GM11168 (cell line): ENCODE results near the gene NPW.

Experiments
- in situ Hi-C: fragments of 300-500 bp; cut with MboI; formaldehyde crosslinking; loops from one replicate; pipeline ENCODE4 v1.12.0; 2022; ENCODE audit warnings: low sequenced_read_pairs; ENCODE audit not compliant: unreplicated experiment

NPW gene

DNA sequence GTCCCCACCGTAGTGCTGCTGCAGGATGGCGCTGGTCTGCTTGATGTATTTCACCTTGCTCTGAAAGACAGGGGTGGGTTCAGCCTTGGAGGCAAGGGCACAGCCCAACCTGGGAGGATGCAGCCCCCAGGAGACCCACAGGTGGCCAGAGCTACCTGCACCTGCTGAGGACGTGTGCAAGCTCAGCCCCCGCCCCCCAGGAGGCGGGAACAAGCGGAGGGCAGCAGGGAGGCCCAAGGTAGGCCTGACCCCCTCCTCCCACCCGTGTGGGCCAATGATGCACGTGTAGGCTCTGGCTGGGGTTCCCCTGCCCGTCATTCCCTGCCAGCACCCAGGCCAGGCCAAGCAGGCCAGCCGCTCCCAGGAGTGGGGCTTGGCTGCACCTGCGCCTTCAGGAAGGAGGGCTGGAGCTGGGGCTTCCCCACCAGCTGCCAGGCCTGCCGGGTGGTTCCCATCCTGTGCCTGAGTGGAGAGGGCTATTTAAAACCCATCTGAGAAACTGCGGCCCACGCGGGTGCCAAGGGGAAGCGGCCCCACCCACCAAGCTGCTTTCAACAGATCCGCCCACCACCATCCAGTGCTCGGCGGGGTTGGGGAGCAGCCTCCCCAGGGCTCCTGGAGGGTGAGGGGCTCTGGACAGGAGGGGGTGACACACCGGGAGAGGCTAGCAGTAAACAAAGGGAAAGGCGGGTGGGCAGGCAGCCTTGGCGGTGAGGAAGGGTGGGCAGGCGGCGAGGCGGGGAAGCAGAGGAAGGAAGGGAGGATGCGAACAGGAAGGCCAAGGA, 24.3 kb downstream of the NPW start:
- in situ Hi-C loops: no loop called here

- in situ Hi-C loops: no loop called here
Observed at GRCh38 chr16:2044541-2044940, 25.0 kb downstream of the NPW start.

- in situ Hi-C loops: no loop called here
Observed at GRCh38 chr16:2045965-2046892, 26.6 kb downstream of the NPW start.

DNA sequence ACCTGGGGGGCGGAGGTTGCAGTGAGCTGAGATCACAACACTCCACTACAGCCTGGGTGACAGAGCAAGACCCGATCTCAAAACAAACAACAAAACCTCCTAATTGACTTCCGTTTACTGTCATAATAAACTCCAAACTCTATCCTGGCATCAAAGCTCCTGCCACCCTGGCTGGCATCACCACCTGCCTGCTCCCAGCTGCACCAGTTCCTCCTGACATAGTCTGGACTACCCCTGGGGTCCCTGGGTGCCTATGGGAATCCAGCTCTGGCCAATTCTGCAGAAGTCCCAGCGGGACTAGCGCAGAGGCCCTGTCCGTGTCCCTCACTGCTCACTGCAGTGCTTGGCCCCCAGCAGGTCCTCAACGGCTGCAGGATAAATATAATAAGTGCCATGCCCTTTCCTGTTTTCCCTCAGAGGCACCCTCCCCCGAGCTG, 27.3 kb downstream of the NPW start:
- in situ Hi-C loops: no loop called here

DNA sequence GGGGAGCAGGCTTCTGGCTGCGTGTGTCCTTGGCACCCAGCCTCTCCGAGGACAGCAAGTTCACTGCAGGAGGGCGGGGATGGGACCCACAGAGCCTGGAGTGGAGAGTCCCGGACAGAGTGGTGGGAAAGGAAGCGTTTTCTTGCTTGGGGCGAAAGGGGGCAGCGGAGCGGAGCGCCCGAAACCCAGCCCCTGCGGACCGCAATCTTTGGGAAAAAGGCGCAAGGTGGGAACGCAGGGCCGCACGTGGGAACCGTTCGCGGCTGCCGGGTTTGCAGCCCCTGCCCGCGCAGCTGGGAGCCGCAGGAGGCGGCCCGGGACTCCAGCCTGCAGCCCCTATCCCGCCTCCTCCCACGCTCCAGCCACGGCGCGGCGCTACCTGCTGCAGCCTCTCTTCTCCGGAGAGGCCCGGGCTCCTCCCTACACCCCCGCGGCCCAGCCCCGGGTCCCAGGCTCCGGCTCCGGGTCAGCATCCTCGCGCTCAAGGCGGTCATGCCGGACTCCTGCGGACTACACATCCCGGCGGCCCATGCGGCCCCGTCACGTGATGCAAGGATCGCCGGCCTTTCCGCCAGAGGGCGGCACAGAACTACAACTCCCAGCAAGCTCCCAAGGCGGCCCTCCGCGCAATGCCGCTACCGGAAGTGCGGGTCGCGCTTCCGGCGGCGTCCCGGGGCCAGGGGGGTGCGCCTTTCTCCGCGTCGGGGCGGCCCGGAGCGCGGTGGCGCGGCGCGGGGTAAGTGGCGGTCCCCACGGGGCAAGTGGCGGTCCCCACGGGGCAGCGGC, 27.9 kb downstream of the NPW start, which contains the start of the genes NTHL1 and TSC2:
NTHL1 (minus strand) TSS at position 505 of the 786 bp plus-strand sequence; CDS start at position 494, 11 bp downstream.
TSC2 (plus strand) TSS at position 656 of the 786 bp plus-strand sequence. CDS start 631 bp downstream, outside the sequence.
- in situ Hi-C loops: no loop called here

- in situ Hi-C loops: no loop called here
Observed at GRCh38 chr16:2048116-2048543, 28.5 kb downstream of the NPW start.

DNA sequence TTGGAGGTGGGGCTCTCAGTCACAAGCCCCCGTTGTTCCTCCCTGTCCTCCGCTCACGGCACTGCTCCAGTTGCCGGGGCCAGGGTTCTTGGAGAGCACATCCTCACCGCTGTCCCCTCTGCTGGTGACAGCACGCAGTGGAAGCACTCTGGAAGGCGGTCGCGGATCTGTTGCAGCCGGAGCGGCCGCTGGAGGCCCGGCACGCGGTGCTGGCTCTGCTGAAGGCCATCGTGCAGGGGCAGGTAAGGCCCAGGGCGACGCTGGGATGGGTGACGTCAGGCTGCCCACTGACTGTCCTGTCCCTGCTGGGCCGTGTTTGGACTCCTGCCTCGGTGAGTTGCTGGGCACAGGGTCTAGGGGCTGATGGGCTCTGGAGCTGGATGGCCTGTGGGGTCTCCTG, 33.6 kb downstream of the NPW start:
- in situ Hi-C loops: no loop called here

- in situ Hi-C loops: no loop called here
Observed at GRCh38 chr16:2053897-2054296, 34.3 kb downstream of the NPW start.

- in situ Hi-C loops: no loop called here
Observed at GRCh38 chr16:2054543-2055245, 35.1 kb downstream of the NPW start.

DNA sequence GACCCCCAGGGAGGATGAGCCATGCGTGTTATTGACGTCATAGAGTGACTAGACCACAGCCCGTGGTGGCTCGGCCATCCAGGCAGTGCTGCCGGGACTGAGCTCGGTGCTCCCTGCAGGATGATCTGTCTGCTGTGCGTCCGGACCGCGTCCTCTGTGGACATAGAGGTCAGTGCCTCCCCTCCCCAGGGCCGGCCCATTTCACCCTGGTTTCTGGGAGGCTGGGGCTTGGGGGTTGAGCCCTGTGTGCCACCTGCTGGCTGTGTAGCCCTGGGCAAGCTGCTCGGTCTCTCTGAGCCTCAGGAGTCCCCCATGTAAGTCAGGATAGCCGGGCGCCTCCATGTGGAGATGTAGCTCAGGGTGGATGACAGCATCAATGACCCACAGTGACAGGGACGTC, 36.5 kb downstream of the NPW start:
- in situ Hi-C loops: no loop called here

GRCh38 chr16:2056681-2057407, 37.3 kb downstream of the NPW start:
- in situ Hi-C loops: no loop called here

DNA sequence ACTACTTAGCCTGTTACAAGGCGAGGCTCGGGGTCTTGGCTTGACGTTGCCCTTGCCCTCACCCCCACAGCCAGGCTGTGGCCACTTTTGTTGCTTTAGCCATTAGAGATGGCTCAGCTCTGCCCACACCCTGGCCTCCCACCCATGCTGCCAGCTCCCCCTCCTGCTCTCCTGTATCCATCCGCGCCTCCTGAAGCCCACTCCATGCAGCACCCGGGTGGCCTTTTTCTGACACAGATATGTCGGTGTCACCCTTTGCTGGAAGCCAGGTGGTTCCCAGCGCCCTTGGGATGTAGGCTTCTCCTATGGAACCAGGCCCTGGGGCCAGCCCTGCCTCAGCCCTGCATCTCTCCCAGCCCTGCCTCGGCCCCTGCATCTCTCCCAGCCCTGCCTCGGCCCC, 37.9 kb downstream of the NPW start:
- in situ Hi-C loops: no loop called here

DNA sequence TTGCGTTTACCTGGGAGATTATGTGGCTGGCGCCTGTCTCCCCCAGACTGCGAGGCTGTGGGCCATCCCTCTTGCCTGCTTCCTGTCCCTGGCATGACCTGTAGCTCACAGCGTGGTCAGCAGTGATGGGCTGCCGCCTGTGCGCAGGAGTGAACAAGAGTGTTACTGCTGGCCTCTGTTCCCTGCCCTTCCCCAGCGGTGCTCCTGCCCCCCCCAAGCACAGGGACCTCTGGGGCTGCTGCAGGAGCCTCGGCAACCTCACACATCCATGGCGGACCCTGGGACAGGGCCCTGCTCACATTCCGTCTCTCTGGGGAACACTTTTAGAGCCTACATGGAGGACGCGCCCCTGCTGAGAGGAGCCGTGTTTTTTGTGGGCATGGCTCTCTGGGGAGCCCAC, 38.8 kb downstream of the NPW start:
- in situ Hi-C loops: no loop called here

- in situ Hi-C loops: no loop called here
Observed at GRCh38 chr16:2058872-2059271, 39.3 kb downstream of the NPW start.

- in situ Hi-C loops: no loop called here
Observed at GRCh38 chr16:2060346-2060745, 40.8 kb downstream of the NPW start.

DNA sequence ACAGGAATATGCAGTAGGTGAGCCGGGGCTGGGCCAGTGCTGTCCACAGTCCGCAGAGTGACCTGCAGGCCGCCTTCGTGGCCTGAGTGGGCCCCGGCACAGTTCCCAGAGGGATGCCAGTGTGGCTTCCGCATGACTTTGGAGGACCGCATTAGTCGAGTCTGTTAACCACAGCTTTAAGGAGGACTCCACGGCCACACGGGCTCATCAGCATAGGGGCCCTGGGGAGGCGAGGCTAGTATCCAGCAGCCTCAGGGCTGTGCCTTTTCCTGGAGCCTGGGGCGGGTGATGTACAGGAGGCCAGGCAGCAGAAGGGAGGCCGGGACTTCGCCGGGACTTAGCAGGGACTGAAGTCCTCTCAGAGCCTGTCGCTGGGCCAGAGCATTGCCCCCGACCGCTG, 41.4 kb downstream of the NPW start:
- in situ Hi-C loops: no loop called here

- in situ Hi-C loops: no loop called here
Observed at GRCh38 chr16:2061526-2061925, 41.9 kb downstream of the NPW start.

GRCh38 chr16:2062801-2063200, 43.2 kb downstream of the NPW start:
- in situ Hi-C loops: no loop called here

DNA sequence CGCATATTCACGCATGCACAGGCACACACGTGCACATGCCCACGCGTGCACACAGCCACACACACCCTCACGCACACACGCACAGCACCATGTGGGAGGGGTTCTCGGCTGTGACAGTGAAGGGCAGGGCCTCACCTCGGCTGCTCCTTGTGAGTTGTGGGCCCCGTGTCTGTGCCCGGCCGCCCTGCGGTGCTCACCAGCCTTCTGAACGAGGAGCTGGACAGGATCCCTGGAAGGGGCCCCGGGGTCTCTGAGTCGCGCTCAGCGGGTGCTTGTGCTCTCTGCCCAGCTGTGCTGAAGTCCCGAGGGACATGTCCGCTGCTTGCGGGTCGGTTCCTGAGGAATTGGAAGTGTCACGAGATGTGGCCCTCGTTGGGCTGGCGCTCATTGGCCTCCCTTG, 44.3 kb downstream of the NPW start:
- in situ Hi-C loops: no loop called here
